ENCODE measurements around the gene NRN1L.

NRN1L gene

DNA sequence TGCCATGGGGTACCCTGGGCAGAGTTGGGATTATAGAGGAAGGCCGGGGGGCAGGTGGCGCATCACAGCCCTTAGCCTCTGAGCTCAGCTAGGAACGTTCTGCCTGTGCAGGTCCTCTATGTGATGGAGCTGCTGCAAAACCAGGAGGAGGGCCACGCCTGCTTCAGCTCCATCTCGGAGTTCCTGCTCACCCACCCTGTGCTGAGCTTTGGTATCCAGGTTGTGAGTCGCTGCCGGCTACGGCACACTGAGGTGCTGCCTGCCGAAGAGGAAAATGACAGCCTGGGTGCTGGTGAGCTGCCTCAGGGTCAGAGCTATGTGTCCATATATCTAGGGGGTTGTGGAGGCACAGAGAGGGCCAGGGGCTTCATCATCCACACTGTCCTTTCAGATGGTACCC, 5.8 kb upstream of the NRN1L start:
- no peak overlapping the region for H3K4me3 ChIP-seq (ENCODE audit: low read depth, low read length)
- no peak overlapping the region for H3K27ac ChIP-seq
- peaks cover 87% of the 10 kb centered on the region for H3K36me3 ChIP-seq
- DNase-seq: no peak
- H3K9me3 ChIP-seq (ENCODE audit: severe bottlenecking): no peaks in the 10 kb centered on the region
- no peaks in the 10 kb centered on the region for H3K27me3 ChIP-seq (ENCODE audit: insufficient read depth, low read depth, severe bottlenecking)
- TF ChIP-seq, protein P1, sequence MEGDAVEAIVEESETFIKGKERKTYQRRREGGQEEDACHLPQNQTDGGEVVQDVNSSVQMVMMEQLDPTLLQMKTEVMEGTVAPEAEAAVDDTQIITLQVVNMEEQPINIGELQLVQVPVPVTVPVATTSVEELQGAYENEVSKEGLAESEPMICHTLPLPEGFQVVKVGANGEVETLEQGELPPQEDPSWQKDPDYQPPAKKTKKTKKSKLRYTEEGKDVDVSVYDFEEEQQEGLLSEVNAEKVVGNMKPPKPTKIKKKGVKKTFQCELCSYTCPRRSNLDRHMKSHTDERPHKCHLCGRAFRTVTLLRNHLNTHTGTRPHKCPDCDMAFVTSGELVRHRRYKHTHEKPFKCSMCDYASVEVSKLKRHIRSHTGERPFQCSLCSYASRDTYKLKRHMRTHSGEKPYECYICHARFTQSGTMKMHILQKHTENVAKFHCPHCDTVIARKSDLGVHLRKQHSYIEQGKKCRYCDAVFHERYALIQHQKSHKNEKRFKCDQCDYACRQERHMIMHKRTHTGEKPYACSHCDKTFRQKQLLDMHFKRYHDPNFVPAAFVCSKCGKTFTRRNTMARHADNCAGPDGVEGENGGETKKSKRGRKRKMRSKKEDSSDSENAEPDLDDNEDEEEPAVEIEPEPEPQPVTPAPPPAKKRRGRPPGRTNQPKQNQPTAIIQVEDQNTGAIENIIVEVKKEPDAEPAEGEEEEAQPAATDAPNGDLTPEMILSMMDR (IDR thresholded peaks at IDR 0.05; ENCODE audit: low read depth, low read length): no peak

DNA sequence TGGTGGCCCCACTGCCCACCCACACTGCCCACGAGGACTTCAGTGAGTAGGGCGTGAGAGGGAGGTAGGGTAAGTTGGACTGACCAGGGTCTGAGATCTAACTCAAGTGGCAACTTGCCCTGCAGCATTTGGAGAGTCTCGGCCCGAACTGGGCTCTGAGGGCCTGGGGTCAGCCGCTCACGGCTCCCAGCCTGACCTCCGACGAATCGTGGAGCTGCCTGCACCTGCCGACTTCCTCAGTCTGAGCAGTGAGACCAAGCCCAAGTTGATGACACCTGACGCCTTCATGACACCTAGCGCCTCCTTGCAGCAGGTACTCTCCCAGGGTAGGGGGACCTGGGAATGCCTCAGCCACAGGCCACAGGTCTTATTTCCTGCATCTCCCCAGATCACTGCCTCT, 5.2 kb upstream of the NRN1L start:
- Histone ChIP-seq H3K27me3 (ENCODE audit: insufficient read depth, low read depth, severe bottlenecking) (no peaks in the 10 kb centered on the region), H3K27ac (no peak overlapping the region), H3K36me3 (peaks cover 91% of the 10 kb centered on the region), H3K4me3 (ENCODE audit: low read depth, low read length) (no peak overlapping the region), H3K9me3 (ENCODE audit: severe bottlenecking) (no peaks in the 10 kb centered on the region)
- TF ChIP-seq, protein P1 (IDR thresholded peaks at IDR 0.05; ENCODE audit: low read depth, low read length): no peak
- DNase-seq: no peak

DNA sequence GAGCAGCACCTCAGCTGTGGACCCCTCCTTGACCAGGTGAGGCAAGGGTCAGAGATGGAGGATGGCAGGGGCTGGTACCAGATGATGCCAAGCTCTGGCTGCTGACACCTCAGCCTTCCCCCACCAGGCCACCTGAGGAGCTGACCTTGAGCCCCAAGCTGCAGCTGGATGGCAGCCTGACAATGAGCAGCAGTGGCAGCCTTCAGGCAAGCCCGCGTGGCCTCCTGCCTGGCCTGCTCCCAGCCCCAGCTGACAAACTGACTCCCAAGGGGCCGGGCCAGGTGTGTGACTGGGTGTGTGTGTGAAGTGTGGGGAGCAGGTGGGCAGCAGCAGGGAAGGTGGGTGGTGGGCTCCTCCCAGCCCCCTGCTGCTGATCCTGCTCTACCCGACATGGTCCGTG, 4.7 kb upstream of the NRN1L start:
- TF ChIP-seq, protein P1 (IDR thresholded peaks at IDR 0.05; ENCODE audit: low read depth, low read length): no peak
- Histone ChIP-seq H3K27me3 (ENCODE audit: insufficient read depth, low read depth, severe bottlenecking) (no peaks in the 10 kb centered on the region), H3K36me3 (peaks cover 92% of the 10 kb centered on the region), H3K9me3 (ENCODE audit: severe bottlenecking) (no peaks in the 10 kb centered on the region), H3K27ac (no peak overlapping the region), H3K4me3 (ENCODE audit: low read depth, low read length) (no peak overlapping the region)
- no peak for DNase-seq

DNA sequence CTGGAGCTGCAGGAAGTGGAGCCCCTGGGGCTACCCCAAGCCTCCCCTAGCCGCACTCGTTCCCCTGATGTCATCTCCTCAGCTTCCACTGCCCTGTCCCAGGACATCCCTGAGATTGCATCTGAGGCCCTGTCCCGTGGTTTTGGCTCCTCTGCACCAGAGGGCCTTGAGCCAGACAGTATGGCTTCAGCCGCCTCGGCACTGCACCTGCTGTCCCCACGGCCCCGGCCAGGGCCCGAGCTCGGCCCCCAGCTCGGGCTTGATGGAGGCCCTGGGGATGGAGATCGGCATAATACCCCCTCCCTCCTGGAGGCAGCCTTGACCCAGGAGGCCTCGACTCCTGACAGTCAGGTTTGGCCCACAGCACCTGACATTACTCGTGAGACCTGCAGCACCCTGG, 4.1 kb upstream of the NRN1L start:
- Histone ChIP-seq H3K9me3 (ENCODE audit: severe bottlenecking) (no peaks in the 10 kb centered on the region), H3K36me3 (peaks cover 89% of the 10 kb centered on the region)
- TF ChIP-seq, protein P1 (IDR thresholded peaks at IDR 0.05; ENCODE audit: low read depth, low read length): no peak

DNA sequence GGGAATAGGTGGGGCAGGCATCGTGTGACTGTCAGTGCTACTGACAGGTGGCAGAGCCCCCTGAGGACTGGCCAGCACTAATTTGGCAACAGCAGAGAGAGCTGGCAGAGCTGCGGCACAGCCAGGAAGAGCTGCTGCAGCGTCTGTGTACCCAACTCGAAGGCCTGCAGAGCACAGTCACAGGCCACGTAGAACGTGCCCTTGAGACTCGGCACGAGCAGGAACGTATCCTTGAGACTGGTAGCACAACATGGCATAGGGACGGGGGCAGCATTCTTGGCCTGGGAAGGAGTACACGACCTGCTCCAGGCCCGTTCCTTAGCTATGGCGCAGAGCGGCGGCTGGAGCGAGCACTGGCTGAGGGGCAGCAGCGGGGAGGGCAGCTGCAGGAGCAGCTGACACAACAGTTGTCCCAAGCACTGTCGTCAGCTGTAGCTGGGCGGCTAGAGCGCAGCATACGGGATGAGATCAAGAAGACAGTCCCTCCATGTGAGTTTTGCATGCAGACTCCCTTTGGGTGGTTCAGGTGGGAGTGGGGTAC, 3.0 kb upstream of the NRN1L start:
- no peak for DNase-seq
- Histone ChIP-seq H3K27ac (no peak overlapping the region), H3K36me3 (peaks cover 78% of the 10 kb centered on the region), H3K4me3 (ENCODE audit: low read depth, low read length) (no peak overlapping the region), H3K27me3 (ENCODE audit: insufficient read depth, low read depth, severe bottlenecking) (no peaks in the 10 kb centered on the region), H3K9me3 (ENCODE audit: severe bottlenecking) (no peaks in the 10 kb centered on the region)
- TF ChIP-seq, protein P1 (IDR thresholded peaks at IDR 0.05; ENCODE audit: low read depth, low read length): no peak

More for the DNA sequence above, 4.1 kb upstream of the NRN1L start:
- H3K27ac ChIP-seq: no peak overlapping the region
- no peaks in the 10 kb centered on the region for H3K27me3 ChIP-seq (ENCODE audit: insufficient read depth, low read depth, severe bottlenecking)
- no peak for DNase-seq
- no peak overlapping the region for H3K4me3 ChIP-seq (ENCODE audit: low read depth, low read length)
